Measurements from ENCODE around the gene ITPRIPL2.

The ITPRIPL2 gene

DNA sequence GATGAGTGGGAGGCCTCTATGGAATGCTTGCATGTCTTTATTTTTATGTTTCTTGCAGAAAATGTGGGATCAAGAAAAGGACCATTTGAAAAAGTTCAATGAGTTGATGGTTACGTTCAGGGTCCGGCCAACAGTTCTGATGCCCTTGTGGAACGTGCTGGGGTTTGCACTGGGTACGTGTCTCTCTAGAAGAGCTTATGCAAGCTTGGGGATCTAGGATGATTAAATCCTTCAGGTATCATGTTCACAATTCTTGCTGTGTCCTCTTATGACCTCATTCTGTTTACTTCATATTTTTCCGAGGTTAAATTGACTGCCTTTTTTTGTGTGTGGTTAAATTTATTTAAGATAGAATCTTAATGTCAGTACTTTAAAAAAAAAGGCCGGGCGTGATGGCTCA lies 39.9 kb upstream of the ITPRIPL2 start:
- no peak for TF ChIP-seq ZFX (IDR thresholded peaks at IDR 0.05)
- TF ChIP-seq, protein P1, sequence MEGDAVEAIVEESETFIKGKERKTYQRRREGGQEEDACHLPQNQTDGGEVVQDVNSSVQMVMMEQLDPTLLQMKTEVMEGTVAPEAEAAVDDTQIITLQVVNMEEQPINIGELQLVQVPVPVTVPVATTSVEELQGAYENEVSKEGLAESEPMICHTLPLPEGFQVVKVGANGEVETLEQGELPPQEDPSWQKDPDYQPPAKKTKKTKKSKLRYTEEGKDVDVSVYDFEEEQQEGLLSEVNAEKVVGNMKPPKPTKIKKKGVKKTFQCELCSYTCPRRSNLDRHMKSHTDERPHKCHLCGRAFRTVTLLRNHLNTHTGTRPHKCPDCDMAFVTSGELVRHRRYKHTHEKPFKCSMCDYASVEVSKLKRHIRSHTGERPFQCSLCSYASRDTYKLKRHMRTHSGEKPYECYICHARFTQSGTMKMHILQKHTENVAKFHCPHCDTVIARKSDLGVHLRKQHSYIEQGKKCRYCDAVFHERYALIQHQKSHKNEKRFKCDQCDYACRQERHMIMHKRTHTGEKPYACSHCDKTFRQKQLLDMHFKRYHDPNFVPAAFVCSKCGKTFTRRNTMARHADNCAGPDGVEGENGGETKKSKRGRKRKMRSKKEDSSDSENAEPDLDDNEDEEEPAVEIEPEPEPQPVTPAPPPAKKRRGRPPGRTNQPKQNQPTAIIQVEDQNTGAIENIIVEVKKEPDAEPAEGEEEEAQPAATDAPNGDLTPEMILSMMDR (conservative IDR thresholded peaks at IDR 0.05): no peak
- H3K27ac ChIP-seq: no peak overlapping the region

DNA sequence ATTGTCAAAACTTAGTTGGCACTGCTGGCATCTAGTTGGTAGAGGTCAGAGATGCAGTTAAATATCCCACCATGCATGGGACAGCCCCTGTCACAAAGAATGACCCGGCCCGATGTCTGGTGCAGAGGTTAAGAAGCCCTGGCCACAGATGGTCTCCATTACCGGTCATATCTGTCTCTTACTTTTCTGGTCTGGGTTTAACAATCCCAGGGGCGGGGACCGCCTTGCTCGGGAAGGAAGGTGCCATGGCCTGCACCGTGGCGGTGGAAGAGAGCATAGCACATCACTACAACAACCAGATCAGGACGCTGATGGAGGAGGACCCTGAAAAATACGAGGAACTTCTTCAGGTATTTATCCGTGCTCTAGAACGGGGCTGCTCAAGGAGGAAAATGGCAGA lies 38.3 kb upstream of the ITPRIPL2 start:
- TF ChIP-seq, protein P1 (conservative IDR thresholded peaks at IDR 0.05): no peak
- TF ChIP-seq ZFX (IDR thresholded peaks at IDR 0.05): no peak
- peak overlapping the region; percentile 85; the same call in 1 of the 2 replicates for H3K27ac ChIP-seq

DNA sequence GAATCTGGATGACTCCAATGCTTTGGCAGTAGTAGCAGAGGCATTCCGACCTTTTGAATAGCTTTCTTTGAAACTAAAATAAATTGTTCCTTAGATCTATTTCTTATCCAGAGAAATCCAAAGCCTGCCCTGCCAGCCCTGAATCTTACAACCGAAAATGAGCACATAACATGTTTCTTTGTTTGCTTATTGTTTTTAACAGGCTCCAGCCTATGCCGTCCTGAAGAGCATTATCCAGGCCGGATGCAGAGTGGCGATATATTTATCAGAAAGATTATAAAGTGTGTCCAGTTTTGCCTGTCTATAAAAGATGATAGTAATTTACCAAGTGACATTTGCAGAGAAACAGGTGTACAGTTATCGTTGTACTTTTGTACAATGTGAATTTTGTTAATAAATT lies 35.9 kb upstream of the ITPRIPL2 start:
- H3K27ac ChIP-seq: peak overlapping the region; percentile 85
- TF ChIP-seq, protein P1 (conservative IDR thresholded peaks at IDR 0.05): no peak
- no peak for TF ChIP-seq ZFX (IDR thresholded peaks at IDR 0.05)

DNA sequence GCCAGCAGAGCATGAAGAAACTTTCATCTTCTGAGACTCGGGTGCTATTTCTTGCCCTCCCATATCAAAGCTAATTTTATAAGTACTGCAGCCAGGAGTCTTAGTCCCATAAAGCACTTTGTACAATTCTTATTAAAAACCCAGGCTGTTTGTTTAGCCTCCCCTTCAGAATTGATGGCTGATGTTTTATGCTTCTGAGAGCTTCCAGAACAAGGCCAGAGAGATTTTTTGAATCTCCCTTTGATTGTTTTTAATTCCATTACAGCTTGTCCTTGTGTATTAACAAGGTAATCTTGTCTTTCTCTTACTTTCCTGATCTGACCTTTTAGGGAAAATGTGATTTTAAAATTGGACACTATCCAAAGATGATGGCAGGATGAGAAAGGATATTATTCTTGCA lies 30.1 kb upstream of the ITPRIPL2 start:
- H3K27ac ChIP-seq: no peak overlapping the region
- TF ChIP-seq, protein P1 (conservative IDR thresholded peaks at IDR 0.05): no peak
- no peak for TF ChIP-seq ZFX (IDR thresholded peaks at IDR 0.05)

DNA sequence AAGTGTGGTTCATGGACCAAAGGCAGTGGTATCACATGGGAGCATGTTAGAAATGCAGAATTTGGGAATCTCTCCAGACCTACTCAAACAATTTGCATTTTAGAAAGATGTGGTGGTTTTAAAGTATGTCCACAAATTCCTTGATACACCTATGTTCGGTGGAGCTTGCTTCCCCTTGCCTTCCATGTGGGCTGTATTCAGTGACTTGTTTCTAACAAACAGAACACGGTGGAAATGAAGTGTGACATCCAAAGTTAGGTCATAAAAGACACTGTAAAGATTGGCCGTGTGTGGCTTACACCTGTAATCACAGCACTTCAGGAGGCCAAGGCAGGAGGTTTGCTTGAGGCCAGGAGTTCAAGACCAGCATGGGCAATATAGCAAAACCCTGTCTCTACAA lies 29.6 kb upstream of the ITPRIPL2 start:
- TF ChIP-seq ZFX (IDR thresholded peaks at IDR 0.05): no peak
- TF ChIP-seq, protein P1 (conservative IDR thresholded peaks at IDR 0.05): no peak
- H3K27ac ChIP-seq: no peak overlapping the region

DNA sequence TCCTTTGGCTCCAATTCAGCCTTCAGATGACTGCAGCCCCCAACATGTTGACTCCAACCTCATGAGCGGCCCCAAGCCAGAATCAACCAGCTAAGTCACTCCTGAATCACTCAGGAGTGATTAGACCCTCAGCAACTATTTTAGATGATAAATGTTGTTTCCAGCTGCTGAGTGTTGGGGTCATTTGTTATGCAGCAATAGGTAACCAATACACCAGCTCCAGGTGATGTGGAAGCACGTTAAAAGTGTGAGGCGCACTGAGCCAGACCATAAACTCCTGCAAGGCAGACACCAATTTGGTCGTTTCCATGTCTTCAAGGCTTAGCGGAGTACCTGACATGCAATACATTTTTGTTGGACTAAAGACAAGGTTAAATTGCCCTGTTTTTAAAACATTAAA lies 28.9 kb upstream of the ITPRIPL2 start:
- no peak overlapping the region for H3K27ac ChIP-seq
- no peak for TF ChIP-seq ZFX (IDR thresholded peaks at IDR 0.05)
- TF ChIP-seq, protein P1 (conservative IDR thresholded peaks at IDR 0.05): no peak

DNA sequence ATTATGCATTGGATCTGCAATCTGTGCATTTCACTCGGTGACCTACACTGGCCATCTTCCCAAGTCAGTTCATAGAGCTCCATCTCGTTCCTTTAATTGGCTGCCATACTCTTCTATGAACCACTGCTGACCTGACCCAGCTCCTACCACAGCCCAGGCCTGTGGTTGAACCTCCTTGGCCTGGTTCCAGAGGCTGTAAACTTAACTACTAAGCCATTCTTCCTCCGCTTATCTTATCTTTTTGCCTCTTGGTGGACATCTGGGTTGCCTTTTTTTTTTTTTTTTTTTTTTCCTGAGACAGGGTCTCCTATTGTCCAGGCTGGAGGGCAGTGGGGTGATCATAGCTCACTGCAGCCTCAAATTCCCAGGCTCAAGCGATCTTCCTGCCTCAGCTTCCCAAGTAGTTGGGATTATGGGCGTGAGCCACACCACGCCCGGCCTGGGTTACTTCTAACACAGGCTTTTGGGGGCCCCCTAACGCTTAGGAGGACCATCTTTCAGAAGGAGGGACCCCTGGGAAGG lies 28.0 kb upstream of the ITPRIPL2 start:
- TF ChIP-seq, protein P1 (conservative IDR thresholded peaks at IDR 0.05): no peak
- no peak for TF ChIP-seq ZFX (IDR thresholded peaks at IDR 0.05)
- peak overlapping the region; percentile 41; the same call in 1 of the 2 replicates for H3K27ac ChIP-seq
